Caki2 (cell line): ENCODE data around the gene FAM227B. TPM values are rescaled to one million over a fixed set of nuclear protein-coding genes. Genes with fewer than 3 reads are reported as not detected.
"Not testable (repeated sequence)": the region's sequence is repeated elsewhere in the genome, so short reads cannot be mapped to it uniquely, and the experiment has no call there.

Source experiments
- DNase-seq: peaks from one replicate; pipeline ENCODE4 v3.0.0-alpha.2; 2015; ENCODE audit warnings: low read depth
- in situ Hi-C: cut with HindIII; loops from 2 replicates; pipeline ENCODE4 v1.10.0; 2016; ENCODE audit warnings: low sequenced_read_pairs, low pct_unique_long_range_greater_than_20kb, mixed read lengths
- total RNA-seq: library from RNA; depleted of rRNA; stranded (reverse); fragments of >200 nt; shearing (Covaris generic); gene quantifications from 2 replicates; pipeline ENCODE4 v1.2.3, GENCODE V29; 2014; ENCODE audit warnings: low replicate concordance

FAM227B gene
- total RNA-seq, 1 experiment from 2014 or later: 5.8 TPM

DNA sequence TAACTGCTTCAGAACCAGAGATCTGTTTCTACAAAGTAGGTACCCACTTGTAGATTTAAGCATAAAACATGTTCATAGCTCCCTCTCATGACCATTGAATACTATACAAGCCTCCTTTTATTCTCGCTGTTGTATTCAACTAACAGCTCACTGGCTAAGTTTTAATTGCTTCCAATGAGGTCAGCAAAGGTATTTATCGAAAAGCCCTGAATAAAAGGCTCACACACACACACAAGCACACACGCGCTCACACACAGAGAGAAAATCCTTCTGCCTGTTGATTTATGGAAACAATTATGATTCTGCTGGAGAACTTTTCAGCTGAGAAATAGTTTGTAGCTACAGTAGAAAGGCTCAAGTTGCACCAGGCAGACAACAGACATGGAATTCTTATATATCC lies 197.6 kb downstream of the FAM227B start, which contains the start of gene FGF7:
TSS of gene FGF7 (plus strand) at position 222 of the 400 bp plus-strand sequence. CDS start 1,056 bp downstream, outside the sequence.
- in situ Hi-C loops: no loop called here
- no peak for DNase-seq

DNA sequence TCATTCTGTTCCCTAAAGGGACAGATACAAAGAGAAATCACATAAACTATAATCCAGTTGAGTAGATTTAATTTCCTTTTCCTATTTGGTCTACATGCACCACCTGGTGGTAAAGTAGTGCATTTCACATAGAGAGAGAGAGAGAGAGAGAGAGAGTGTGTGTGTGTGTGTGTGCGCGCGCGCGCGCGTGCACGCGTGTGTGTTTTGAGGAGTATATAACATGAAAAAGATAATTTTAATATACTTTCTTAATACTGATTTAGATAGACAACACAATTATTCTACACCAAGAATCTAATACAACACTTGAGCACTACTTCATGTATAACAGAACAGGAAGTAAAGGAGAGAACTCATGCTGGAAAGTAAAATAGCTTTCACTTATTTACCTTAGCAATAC lies 198.6 kb downstream of the FAM227B start:
- DNase-seq: peak; percentile 37
- in situ Hi-C loops: no loop called here

DNA sequence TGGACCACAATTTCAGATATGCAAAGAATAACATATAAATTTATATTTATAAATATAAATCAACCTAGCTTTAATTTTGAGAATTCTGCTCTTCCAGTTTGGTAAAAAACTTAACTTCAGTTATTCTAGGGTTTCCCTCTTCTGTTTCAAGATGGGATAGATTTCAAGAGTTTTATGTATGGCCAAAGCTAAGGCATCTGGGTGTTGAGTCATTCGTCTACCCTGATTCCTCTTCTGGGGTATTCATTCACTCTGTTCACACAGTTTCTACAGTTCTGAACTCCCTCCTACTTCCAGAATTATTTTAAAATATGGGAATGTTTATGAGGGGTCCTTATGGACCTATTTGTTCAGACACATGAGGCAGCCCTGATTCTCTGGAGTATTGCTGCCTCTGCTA lies 201.8 kb downstream of the FAM227B start:
- in situ Hi-C loops: no loop called here
- DNase-seq: no peak

DNA sequence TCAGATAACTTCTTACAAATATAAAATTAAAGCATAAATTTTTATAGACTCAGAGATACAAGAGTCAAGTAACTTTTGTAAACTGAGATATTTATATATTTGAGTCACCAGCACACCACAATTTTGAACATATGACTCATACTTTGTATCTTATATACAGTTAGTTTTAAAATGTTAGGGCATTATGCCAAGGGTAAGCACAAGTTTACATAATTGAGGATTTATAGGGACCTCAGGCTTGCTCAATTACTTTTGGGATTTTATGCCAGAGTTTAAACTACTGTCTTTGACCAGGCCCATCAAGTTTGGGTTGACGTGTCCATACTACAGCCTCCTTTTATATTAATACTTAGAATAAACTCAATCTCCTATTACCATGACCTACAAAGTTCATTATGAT lies 205.0 kb downstream of the FAM227B start:
- no peak for DNase-seq
- in situ Hi-C loops: no loop called here

DNA sequence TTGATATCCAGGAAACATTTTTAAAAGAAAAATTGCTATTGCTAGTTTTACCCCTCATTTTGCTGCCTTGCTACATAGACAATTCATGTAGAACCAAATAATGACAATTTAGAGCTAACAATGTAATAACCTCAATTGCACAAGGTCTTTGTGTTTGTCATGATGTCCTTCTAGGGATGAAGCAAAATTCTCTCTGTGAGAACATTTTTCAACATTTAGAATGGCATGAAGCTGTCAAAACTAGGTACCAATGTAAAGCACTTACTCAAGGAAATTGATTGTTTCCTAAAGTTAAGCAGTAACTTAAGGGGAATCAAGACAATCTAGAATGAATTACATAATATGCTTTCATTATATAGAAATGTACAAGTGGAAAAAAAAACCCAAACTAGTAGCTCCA lies 205.5 kb downstream of the FAM227B start:
- in situ Hi-C loops: no loop called here
- DNase-seq: no peak

DNA sequence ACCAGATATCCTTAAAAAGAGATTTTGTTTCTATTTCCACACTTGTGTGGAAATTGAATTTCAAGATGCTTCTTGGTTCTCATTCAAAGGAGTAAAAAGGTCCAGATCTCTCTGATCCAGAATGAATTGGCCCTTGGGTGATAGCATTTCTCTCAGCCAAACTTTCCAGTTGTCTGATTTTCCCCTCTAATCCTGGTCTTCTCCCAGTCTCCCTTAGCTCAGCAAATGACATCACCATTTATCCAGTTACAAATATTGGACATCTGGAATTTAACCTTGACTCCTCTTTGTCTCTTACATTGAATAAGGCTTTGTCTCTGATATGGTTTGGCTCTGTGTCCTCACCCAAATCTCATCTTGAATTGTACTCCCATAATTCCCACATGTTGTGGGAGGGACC lies 207.8 kb downstream of the FAM227B start:
- DNase-seq: no peak
- in situ Hi-C loops: no loop called here

DNA sequence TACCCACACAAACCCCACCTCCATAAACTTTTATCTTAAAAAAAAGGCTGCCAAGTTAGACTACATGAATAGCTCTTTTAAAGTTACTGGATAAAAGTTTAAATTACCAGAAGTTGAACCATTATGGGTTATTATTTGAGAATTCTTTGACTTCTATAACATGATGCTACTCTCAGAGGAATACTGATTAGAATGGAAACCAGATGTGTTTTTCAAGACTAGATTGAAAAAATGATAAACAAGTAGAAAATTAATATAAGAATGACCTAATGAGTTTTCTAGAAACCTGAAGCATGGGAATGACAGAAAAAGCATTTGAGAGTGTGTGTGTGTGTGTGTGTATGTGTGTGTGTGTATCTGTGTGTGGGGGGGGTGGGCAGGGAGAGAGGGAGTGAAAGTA lies 210.0 kb downstream of the FAM227B start:
- in situ Hi-C loops: no loop called here
- no peak for DNase-seq

DNA sequence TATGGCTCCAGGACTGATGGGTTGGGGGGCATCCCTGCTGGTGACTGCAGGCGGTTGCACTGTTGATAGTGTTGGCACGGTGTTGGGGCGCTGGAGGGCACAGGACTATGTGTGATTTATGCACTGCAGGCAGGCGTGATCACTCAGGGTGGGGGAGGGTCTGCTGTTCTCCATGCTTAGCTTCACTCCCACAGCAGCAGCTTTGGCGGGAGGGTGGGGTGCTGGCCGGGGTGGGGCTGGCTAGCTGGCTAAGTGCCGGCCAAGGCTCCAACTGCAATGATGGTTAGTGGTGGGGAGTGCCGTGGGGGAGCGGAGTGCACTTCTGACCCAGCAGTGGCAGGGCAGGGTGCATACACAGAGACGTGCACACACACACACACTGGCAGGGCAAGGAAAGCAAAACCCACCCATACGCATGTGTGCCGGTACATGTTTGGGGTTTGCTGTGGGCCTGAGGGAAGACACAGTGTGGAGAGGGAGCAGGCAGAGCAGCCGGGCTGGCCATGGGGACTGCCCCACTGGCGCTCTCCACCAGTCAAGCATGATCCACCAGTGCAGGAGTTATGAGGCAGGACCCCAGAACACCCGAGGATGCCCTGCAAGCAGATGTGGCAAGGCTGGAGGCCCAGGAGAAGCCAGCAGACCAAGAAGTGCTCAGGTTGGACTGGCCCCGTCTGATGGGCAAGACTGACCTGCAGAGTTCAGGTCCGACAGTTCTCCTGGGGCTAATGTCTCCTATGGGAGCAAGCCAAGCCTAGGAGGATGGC lies 214.1 kb downstream of the FAM227B start:
- in situ Hi-C loops: no loop called here
- DNase-seq: no peak

DNA sequence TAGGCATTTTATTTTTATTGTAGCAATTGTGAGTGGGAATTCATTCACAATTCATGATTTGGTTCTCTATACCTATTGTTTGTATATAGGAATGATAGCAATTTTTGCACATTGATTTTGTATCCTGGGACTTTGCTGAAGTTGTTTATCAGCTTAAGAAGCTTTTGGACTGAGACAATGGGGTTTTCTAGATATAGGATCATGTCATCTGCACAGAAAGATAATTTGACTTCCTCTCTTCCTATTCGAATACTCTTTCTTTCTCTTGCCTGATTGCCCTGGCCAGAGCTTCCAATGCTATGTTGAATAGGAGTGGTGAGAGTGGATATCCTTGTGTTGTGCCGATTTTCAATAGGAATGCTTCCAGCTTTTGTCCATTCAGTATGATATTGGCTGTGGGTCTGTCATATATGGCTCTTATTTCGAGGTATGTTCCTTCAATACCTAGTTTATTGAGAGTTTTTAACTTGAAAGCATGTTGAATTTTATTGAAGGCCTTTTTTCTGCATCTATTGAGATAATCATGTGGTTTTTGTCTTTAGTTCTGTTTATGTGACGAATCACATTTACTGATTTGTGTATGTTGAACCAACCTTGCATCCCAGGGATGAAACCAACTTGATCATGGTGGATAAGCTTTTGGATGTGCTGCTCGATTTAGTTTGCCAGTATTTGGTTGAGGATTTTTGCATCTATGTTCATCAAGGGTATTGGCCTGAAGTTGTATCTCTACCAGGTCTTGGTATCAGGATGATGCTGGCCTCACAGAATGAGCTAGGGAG lies 217.9 kb downstream of the FAM227B start:
- in situ Hi-C loops: not testable (repeated sequence)

DNA sequence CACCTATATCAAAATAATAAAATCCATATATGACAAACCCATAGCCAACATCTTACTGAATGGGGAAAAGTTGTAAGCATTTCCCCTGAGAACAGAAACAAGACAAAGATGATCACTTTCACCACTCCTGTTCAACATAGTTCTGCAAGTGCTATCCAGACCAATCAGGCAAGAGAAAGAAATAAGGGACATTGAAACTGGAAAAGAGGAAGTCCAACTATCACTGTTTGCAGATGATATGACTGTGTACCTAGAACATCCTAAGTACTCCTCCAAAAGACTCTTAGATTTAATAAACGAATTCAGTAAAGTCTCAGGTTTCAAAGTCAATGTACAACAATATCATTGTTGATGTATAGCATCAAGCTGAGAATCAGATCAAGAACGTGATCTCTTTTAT lies 233.1 kb downstream of the FAM227B start:
- DNase-seq: no peak
- in situ Hi-C loops: no loop called here

More for the DNA sequence above, 217.9 kb downstream of the FAM227B start:
- not testable (repeated sequence) for DNase-seq

DNA sequence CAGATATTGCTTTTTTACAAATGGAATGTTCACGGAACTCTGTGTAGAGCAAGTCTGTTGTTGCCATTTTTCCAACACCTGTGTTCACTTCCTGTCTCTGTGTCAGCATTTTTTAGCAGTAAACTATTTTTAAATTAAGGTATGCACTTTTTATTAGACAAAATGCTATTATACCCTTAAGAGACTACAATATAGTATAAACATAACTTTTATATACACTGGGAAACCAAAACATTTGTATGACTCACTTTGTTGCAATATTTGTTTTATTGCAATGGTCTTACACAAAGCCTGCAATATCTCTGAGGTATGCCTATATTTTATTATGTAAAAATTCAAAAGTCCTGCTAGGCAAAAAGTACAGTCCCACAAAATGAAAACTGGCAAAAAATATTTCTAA lies 237.4 kb downstream of the FAM227B start:
- in situ Hi-C loops: no loop called here

DNA sequence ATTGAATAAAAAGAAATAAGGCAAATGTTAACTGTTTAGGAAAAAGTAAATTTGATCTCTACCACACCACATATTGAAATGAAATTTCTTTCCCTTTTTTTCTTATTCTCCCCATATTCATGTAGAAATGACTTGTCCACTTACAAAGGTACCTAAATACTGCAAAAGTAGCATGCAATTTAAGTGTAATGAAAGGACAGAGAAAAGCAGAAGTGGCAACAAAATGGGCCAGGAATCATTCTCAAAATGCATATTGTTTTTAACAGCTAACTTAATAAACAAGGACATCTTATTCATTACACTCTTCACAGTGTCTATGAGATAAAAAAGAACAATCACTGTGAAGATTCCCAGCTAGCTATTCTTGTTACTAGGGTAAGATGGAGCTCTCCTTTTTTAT lies 238.2 kb downstream of the FAM227B start:
- in situ Hi-C loops: no loop called here
- DNase-seq: no peak

More for the DNA sequence above, 237.4 kb downstream of the FAM227B start:
- DNase-seq: no peak

DNA sequence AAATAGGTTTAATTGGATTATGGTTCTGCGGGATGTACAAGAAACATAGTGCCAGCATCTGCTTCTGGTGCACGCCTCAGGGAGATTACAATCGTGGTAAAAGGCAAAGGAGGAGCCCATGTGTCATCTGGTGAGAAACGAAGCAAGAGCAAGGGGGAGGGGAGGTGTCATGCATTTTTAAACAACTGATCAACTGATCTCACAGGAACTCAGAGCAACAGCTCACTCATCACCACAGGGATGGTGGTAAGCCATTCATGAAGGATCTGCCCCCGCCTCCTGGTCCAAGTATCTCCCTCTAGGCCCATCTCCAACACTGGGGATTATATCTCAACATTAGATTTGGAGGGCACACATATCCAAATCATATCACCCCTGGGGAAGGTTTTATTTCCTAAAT lies 239.7 kb downstream of the FAM227B start:
- in situ Hi-C loops: no loop called here
- DNase-seq: no peak

DNA sequence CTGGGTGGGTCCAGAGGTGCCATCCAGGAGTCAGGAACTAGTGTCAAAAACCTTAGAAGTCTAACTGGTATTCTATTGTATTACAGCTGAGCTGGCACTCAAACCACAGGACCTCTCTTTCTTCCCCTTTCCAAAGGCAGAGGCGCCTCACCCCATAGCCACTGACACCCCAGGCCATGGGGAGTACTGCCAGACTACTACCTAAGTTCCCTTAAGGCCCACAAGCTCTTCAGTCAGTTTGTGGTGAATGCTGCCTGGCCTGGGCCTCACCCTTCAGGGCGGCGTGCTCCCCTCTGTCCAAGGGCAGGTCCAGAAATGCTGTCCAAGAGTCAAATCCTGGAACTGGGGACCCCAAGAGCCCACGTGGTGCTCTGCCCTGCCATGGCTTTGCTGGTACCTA lies 240.6 kb downstream of the FAM227B start:
- DNase-seq: no peak
- in situ Hi-C loops: no loop called here

DNA sequence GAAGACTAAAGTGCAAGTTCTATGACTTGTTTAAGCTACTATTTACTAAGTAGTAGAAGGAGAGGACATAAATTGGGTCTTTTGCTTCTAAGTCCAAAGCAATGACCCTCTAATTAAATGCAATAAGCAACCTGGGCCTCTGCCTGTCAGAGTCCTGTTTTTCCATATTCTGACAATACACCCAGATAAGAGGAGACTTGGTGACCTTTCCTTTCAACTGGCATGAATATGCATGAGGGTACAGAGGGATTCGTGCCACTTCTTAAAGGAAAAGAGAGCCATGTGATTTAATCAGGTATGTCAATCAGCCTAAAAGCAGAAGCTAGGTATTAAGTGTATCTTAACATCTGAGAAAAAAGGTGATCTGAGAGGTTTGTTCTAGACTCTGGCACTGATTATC lies 248.3 kb downstream of the FAM227B start:
- in situ Hi-C loops: no loop called here
- DNase-seq: no peak

DNA sequence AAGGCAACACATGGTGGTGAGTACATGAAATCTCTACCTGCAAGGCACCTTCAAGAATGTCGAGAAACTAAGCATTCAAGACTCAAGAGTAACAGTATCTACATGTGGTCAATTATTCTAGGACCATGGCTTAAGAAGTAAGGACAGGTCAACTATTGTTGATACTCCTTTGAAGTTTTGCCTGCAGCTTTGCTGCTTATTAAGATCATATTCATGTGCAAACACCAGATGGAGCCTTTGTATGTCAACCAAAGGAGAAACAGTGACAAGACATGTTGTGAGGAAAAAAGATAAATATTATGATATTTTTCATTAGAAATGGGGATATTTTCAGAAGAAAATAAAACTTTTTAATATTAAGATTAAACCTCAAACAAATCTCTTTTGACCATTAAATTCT lies 249.8 kb downstream of the FAM227B start:
- no peak for DNase-seq
- in situ Hi-C loops: no loop called here

DNA sequence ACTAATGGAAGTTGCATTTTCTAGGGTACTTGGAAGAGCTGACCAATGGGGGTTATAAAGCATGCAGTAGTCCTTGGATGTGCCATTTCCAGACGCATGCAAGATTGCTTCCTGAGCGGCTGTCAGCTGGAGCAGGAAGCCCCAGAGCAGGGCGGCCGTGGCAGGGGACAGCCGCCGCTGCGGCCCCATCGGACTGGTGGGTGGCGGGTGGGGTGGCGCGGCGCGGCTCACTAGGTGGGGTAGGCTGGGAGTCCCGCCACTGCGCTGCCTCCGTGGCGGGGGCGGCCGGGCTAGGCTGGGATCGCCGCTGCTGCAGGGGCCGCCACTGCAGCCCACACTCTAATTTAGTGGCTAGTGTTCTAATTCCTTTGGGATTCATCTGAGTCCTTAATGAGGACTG lies 254.1 kb downstream of the FAM227B start:
- in situ Hi-C loops: no loop called here

DNA sequence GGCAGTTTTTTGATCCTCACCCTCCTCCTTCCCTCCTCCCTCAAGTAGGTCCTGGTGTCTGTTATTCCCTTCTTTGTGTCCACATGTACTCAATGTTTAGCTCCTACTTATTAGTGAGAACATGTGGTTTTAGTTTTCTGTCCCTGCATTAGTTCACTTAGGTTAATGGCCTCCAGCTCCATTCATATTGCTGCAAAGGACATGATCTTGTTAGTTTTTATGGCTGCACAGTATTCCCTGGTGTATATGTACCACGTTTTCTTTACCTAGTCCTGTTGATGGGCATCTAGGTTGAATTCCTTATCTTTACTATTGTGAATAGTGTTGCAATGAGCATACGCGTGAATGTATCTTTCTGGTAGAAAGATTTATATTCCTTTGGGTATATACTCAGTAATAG lies 259.2 kb downstream of the FAM227B start:
- in situ Hi-C loops: no loop called here
- DNase-seq: no peak

More for the DNA sequence above, 254.1 kb downstream of the FAM227B start:
- DNase-seq: no peak

DNA sequence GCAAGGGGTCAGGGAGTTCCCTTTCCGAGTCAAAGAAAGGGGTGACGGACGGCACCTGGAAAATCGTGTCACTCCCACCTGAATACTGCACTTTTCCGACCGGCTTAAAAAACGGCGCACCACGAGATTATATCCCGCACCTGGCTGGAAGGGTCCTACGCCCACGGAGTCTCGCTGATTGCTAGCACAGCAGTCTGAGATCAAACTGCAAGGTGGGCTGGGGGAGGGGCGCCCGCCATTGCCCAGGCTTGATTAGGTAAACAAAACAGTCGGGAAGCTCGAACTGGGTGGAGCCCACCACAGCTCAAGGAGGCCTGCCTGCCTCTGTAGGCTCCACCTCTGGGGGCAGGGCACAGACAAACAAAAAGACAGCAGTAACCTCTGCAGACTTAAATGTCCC lies 266.2 kb downstream of the FAM227B start:
- DNase-seq, in situ Hi-C loops: not testable (repeated sequence)
